Testis (tissue), 2 donors: ENCODE measurements around the gene GNGT2.

Experiments
- CTCF ChIP-seq, 3 experiments: fragments of 450-650 bp in 2 of 3; fragments of 200-600 bp in 1 of 3; sonication (generic) in 1 of 3; IDR thresholded peaks; one replicate each; pipeline ENCODE4 v1.5.1; 2016 to 2019; ENCODE audit warnings: antibody characterized with exemption in 3 of 3, mild to moderate bottlenecking in 2 of 3, moderate library complexity in 1 of 3
- POLR2A ChIP-seq: fragments of 450-650 bp; IDR thresholded peaks from one replicate; pipeline ENCODE4 v1.6.1; 2017; ENCODE audit warnings: antibody characterized with exemption, mild to moderate bottlenecking, moderate library complexity

- TF ChIP-seq CTCF (IDR thresholded peaks at IDR 0.05) (no peak), POLR2A (no peak)
These were observed 16.1 kb downstream of the GNGT2 start for GRCh38 chr17:49194297-49194607.
